Posterior cingulate gyrus (tissue), 11 donors: ENCODE data around the gene HMGCS2.
"Not testable (repeated sequence)": the region's sequence is repeated elsewhere in the genome, so short reads cannot be mapped to it uniquely, and the experiment has no call there.

ENCODE experiments used
- DNase-seq, 10 donors: peaks; one replicate each; pipeline versions ENCODE4 v3.0.0 to v3.0.0-alpha.2; 2020 to 2021; ENCODE audit warnings: mixed read lengths in 3 of 10
- intact Hi-C: fragments of 100-400 bp; cut with DNase I; formaldehyde crosslinking; loops from one replicate; pipeline ENCODE4 v1.15.1; 2023

HMGCS2 gene

GRCh38 chr1:119794230-119794875 is 25.6 kb upstream of the HMGCS2 start:
- no peak for DNase-seq
- intact Hi-C loops, result loop anchor here (10.0 kb wide), 1 partner anchor 80 kb away; no protein-coding TSS in a partner anchor

GRCh38 chr1:119791377-119791776 is 22.7 kb upstream of the HMGCS2 start:
- intact Hi-C loops, result loop anchor here (10.0 kb wide), 1 partner anchor 83 kb away; no protein-coding TSS in a partner anchor
- no peak for DNase-seq

GRCh38 chr1:119790451-119791198 is 21.9 kb upstream of the HMGCS2 start:
- intact Hi-C loops, result loop anchor here (10.0 kb wide), 1 partner anchor 84 kb away; no protein-coding TSS in a partner anchor
- no peak for DNase-seq

- DNase-seq, result no peak
- intact Hi-C loops, result no loop called here
These were observed 19.1 kb upstream of the HMGCS2 start for GRCh38 chr1:119787776-119788175.

- intact Hi-C loops, DNase-seq: not testable (repeated sequence)
These were observed 17.9 kb upstream of the HMGCS2 start for GRCh38 chr1:119786473-119787050.

- not testable (repeated sequence) for DNase-seq
These were observed 17.3 kb upstream of the HMGCS2 start for GRCh38 chr1:119786046-119786445.

GRCh38 chr1:119784191-119784781 is 15.6 kb upstream of the HMGCS2 start:
- intact Hi-C loops, result no loop called here
- no peak for DNase-seq

More at GRCh38 chr1:119786046-119786445, 17.3 kb upstream of the HMGCS2 start:
- intact Hi-C loops, result not testable (repeated sequence)

GRCh38 chr1:119783354-119784185 is 14.9 kb upstream of the HMGCS2 start:
- no peak for DNase-seq
- intact Hi-C loops, result no loop called here

- no peak for DNase-seq
- intact Hi-C loops, result no loop called here
These were observed 14.1 kb upstream of the HMGCS2 start for GRCh38 chr1:119782631-119783325.

- no peak for DNase-seq
- intact Hi-C loops, result no loop called here
These were observed 12.9 kb upstream of the HMGCS2 start for GRCh38 chr1:119781434-119782210.

GRCh38 chr1:119779869-119780356 is 11.2 kb upstream of the HMGCS2 start:
- intact Hi-C loops, result no loop called here
- no peak for DNase-seq

GRCh38 chr1:119778886-119779560 is 10.3 kb upstream of the HMGCS2 start:
- intact Hi-C loops, result no loop called here
- DNase-seq, result no peak

- intact Hi-C loops, result no loop called here
- no peak for DNase-seq
These were observed 9.7 kb upstream of the HMGCS2 start for GRCh38 chr1:119778359-119778758.

GRCh38 chr1:119774746-119775490 is 6.2 kb upstream of the HMGCS2 start:
- intact Hi-C loops, result no loop called here
- no peak for DNase-seq

GRCh38 chr1:119773711-119774241 is 5.1 kb upstream of the HMGCS2 start:
- no peak for DNase-seq
- intact Hi-C loops, result no loop called here

- intact Hi-C loops, result no loop called here
- DNase-seq, result no peak
These were observed 3.6 kb upstream of the HMGCS2 start for GRCh38 chr1:119772298-119772697.

- intact Hi-C loops, result no loop called here
- DNase-seq, result no peak
These were observed 3.1 kb upstream of the HMGCS2 start for GRCh38 chr1:119771770-119772169.
